Keratinocyte (primary cell): ENCODE results near the gene SRSF8. TPM values are rescaled to one million over a fixed set of nuclear protein-coding genes. Genes with fewer than 3 reads are reported as not detected.
"Not testable (repeated sequence)": the region's sequence is repeated elsewhere in the genome, so short reads cannot be mapped to it uniquely, and the experiment has no call there.

Experiments used
- DNase-seq: peaks from one replicate; pipeline ENCODE4 v3.0.0-alpha.2; 2011; ENCODE audit warnings: low read depth, missing footprints, low spot score
- FAIRE-seq: peaks from 2 replicates; lab custom pipeline; 2011; peaks lifted over from hg19 to GRCh38; lab: Jason Lieb, UNC
- H2AFZ ChIP-seq: 2 replicates; pipeline ENCODE4 v1.6.0; 2012; ENCODE audit warnings: low read length, control low read depth, inconsistent platforms; ENCODE audit not compliant: control insufficient read depth
- H3K27ac ChIP-seq: 2 replicates; pipeline ENCODE4 v1.5.1; 2011; ENCODE audit warnings: low read length; ENCODE audit not compliant: control insufficient read depth, insufficient read depth
- H3K27me3 ChIP-seq: 3 replicates; pipeline ENCODE4 v1.6.0; 2011; ENCODE audit warnings: low read length; ENCODE audit not compliant: control insufficient read depth, insufficient read depth; ENCODE audit errors: extremely low read depth
- H3K36me3 ChIP-seq, 2 experiments: 2 replicates in 1 of 2; 3 replicates in 1 of 2; pipeline ENCODE4 v1.5.1; 2011; ENCODE audit warnings: low read length in 2 of 2, mild to moderate bottlenecking in 1 of 2; ENCODE audit not compliant: control insufficient read depth in 2 of 2, insufficient read depth in 2 of 2; ENCODE audit errors: extremely low read depth in 1 of 2
- H3K4me1 ChIP-seq: 3 replicates; pipeline ENCODE4 v1.5.1; 2011; ENCODE audit warnings: low read length; ENCODE audit not compliant: control insufficient read depth, insufficient read depth; ENCODE audit errors: extremely low read depth
- H3K4me2 ChIP-seq: 3 replicates; pipeline ENCODE4 v1.6.0; 2011; ENCODE audit warnings: low read depth, low read length; ENCODE audit not compliant: control insufficient read depth, insufficient read depth; ENCODE audit errors: extremely low read depth
- H3K4me3 ChIP-seq, 3 experiments: fragments of 200-600 bp in 1 of 3; sonication (generic) in 1 of 3; 2 replicates in 2 of 3; 3 replicates in 1 of 3; pipeline ENCODE4 v1.5.1; 2011 to 2016; ENCODE audit warnings: low read length in 3 of 3, mild to moderate bottlenecking in 3 of 3, control low read depth in 2 of 3, inconsistent platforms in 1 of 3, low read depth in 1 of 3, mixed read lengths in 1 of 3, mixed run types in 1 of 3, moderate library complexity in 1 of 3; ENCODE audit not compliant: control insufficient read depth in 2 of 3, insufficient read depth in 2 of 3; ENCODE audit errors: extremely low read depth in 1 of 3
- H3K79me2 ChIP-seq: 2 replicates; pipeline ENCODE4 v1.6.0; 2012; ENCODE audit warnings: low read length; ENCODE audit not compliant: control insufficient read depth, insufficient read depth
- H3K9ac ChIP-seq: 3 replicates; pipeline ENCODE4 v1.6.0; 2011; ENCODE audit warnings: low read length; ENCODE audit not compliant: control insufficient read depth, insufficient read depth; ENCODE audit errors: extremely low read depth
- H3K9me1 ChIP-seq: 3 replicates; pipeline ENCODE4 v1.6.0; 2011; ENCODE audit warnings: low read length; ENCODE audit not compliant: control insufficient read depth, insufficient read depth; ENCODE audit errors: extremely low read depth
- H3K9me3 ChIP-seq: 2 replicates; pipeline ENCODE4 v1.5.1; 2012; ENCODE audit warnings: low read depth, low read length; ENCODE audit not compliant: control insufficient read depth
- H4K20me1 ChIP-seq: 3 replicates; pipeline ENCODE4 v1.6.0; 2011; ENCODE audit warnings: low read length; ENCODE audit not compliant: control insufficient read depth, insufficient read depth; ENCODE audit errors: extremely low read depth
- CTCF ChIP-seq, 3 experiments: IDR thresholded peaks in 1 of 3; conservative IDR thresholded peaks in 1 of 3; optimal IDR thresholded peaks in 1 of 3; 2 replicates in 2 of 3; 3 replicates in 1 of 3; pipeline versions ENCODE3 to v1.5.1; 2011; ENCODE audit warnings: low read length in 3 of 3, mild to moderate bottlenecking in 3 of 3, moderate library complexity in 2 of 3, control low read depth in 1 of 3, inconsistent platforms in 1 of 3; ENCODE audit not compliant: insufficient read depth in 2 of 3; ENCODE audit errors: extremely low read depth in 1 of 3
- EZH2 ChIP-seq: IDR thresholded peaks from one replicate; pipeline ENCODE4 v1.6.1; 2012; ENCODE audit warnings: inconsistent platforms, mild to moderate bottlenecking, low read length, moderate library complexity
- dilution Hi-C: fragments of 300-500 bp; cut with MboI; formaldehyde crosslinking; loops from one replicate; pipeline ENCODE4 v1.7.0; 2020; ENCODE audit warnings: low sequenced_read_pairs; ENCODE audit not compliant: extremely low pct_ligation_motif_present
- polyA plus RNA-seq, 5 experiments: library from polyadenylated mRNA; depleted of rRNA in 3 of 5; stranded (reverse) in 3 of 5; stranded (forward) in 1 of 5; unstranded in 1 of 5; fragments of >200 nt; gene quantifications; 1 replicate in 1 of 5; 2 replicates in 3 of 5; 3 replicates in 1 of 5; pipeline versions ENCODE4 v1.2.1 to v1.2.3, GENCODE V29; 2011 to 2012; ENCODE audit warnings: missing spikeins in 2 of 5, low read depth in 1 of 5, low replicate concordance in 1 of 5

The SRSF8 gene
- polyA plus RNA-seq, 1 donor (not counting 4 experiments of a cell fraction or from before 2014, with no cell fraction given): 47.7 TPM

GRCh38 chr11:95045812-95046211, 20.9 kb upstream of the SRSF8 start:
- dilution Hi-C loops: no loop called here
- no peaks in the 10 kb centered on the region for H4K20me1 ChIP-seq
- H3K4me1 ChIP-seq: no peaks in the 10 kb centered on the region
- H3K9me3 ChIP-seq: no peaks in the 10 kb centered on the region
- H3K4me3 ChIP-seq: no peak overlapping the region
- H3K36me3 ChIP-seq: no peaks in the 10 kb centered on the region
- no peak overlapping the region for H3K9ac ChIP-seq
- DNase-seq (no peak), FAIRE-seq (no peak)
- H3K27ac ChIP-seq: no peak overlapping the region
- no peak overlapping the region for H3K4me2 ChIP-seq
- H3K27me3 ChIP-seq: peaks cover 8% of the 10 kb centered on the region
- TF ChIP-seq CTCF (optimal IDR thresholded peaks at IDR 0.05 in 1 of 3, IDR thresholded peaks at IDR 0.05 in 1 of 3, conservative IDR thresholded peaks at IDR 0.05 in 1 of 3; ENCODE audit: extremely low read depth in 1 of 3, insufficient read depth in 2 of 3, low read length in 3 of 3): no peak
- no peak for TF ChIP-seq EZH2
- H3K9me1 ChIP-seq: no peaks in the 10 kb centered on the region
- no peak overlapping the region for H2AFZ ChIP-seq
- no peaks in the 10 kb centered on the region for H3K79me2 ChIP-seq

GRCh38 chr11:95049122-95049521, 17.6 kb upstream of the SRSF8 start, which contains the start of gene KDM4F:
Gene KDM4F (plus strand): TSS chr11:95049422.
- H3K27ac ChIP-seq, H3K79me2 ChIP-seq, H3K4me1 ChIP-seq, H3K9ac ChIP-seq, H4K20me1 ChIP-seq, H3K9me3 ChIP-seq, DNase-seq, H3K4me3 ChIP-seq, dilution Hi-C loops, FAIRE-seq, H2AFZ ChIP-seq, H3K9me1 ChIP-seq, H3K27me3 ChIP-seq, H3K36me3 ChIP-seq, H3K4me2 ChIP-seq: not testable (repeated sequence)

- Histone ChIP-seq H3K4me3 (no peak overlapping the region), H3K9ac (no peak overlapping the region), H3K9me1 (no peaks in the 10 kb centered on the region), H3K36me3 (no peaks in the 10 kb centered on the region), H3K27ac (no peak overlapping the region), H4K20me1 (no peaks in the 10 kb centered on the region), H2AFZ (no peak overlapping the region), H3K79me2 (no peaks in the 10 kb centered on the region), H3K4me2 (no peak overlapping the region), H3K27me3 (peaks cover 7% of the 10 kb centered on the region), H3K4me1 (no peaks in the 10 kb centered on the region), H3K9me3 (no peaks in the 10 kb centered on the region)
- dilution Hi-C loops: no loop called here
- DNase-seq (no peak), FAIRE-seq (no peak)
- TF ChIP-seq EZH2 (no peak), CTCF (optimal IDR thresholded peaks at IDR 0.05 in 1 of 3, IDR thresholded peaks at IDR 0.05 in 1 of 3, conservative IDR thresholded peaks at IDR 0.05 in 1 of 3; ENCODE audit: extremely low read depth in 1 of 3, insufficient read depth in 2 of 3, low read length in 3 of 3) (no peak)
Observed at GRCh38 chr11:95050595-95051202, 16.0 kb upstream of the SRSF8 start.
